ENCODE data around the gene FOLR1.

DNA sequence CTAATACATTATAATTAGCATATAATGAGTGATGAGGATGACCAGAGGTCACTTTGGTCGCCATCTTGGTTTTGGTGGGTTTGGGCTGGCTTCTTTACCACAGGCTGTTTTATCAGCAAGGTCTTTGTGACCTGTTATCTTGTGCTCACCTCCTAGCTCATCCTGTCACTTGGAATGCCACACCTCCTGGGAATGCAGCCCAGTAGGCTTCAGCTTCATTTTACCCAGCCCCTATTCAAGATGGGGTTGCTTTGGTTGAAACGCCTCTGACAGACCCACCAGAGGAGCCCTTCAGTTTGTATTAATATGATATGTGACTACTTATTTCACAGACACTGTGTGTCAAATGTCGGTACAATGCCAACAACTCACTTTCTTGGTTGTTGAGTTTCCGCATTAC is 36.2 kb upstream of the FOLR1 start:
- TF ChIP-seq POLR2A (IDR thresholded peaks at IDR 0.05): no peak
- TF ChIP-seq, protein P1, sequence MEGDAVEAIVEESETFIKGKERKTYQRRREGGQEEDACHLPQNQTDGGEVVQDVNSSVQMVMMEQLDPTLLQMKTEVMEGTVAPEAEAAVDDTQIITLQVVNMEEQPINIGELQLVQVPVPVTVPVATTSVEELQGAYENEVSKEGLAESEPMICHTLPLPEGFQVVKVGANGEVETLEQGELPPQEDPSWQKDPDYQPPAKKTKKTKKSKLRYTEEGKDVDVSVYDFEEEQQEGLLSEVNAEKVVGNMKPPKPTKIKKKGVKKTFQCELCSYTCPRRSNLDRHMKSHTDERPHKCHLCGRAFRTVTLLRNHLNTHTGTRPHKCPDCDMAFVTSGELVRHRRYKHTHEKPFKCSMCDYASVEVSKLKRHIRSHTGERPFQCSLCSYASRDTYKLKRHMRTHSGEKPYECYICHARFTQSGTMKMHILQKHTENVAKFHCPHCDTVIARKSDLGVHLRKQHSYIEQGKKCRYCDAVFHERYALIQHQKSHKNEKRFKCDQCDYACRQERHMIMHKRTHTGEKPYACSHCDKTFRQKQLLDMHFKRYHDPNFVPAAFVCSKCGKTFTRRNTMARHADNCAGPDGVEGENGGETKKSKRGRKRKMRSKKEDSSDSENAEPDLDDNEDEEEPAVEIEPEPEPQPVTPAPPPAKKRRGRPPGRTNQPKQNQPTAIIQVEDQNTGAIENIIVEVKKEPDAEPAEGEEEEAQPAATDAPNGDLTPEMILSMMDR (IDR thresholded peaks at IDR 0.05): no peak
